ENCODE measurements around the gene TPST1.
"Not testable (repeated sequence)": the region's sequence is repeated elsewhere in the genome, so short reads cannot be mapped to it uniquely, and the experiment has no call there.

Gene TPST1

DNA sequence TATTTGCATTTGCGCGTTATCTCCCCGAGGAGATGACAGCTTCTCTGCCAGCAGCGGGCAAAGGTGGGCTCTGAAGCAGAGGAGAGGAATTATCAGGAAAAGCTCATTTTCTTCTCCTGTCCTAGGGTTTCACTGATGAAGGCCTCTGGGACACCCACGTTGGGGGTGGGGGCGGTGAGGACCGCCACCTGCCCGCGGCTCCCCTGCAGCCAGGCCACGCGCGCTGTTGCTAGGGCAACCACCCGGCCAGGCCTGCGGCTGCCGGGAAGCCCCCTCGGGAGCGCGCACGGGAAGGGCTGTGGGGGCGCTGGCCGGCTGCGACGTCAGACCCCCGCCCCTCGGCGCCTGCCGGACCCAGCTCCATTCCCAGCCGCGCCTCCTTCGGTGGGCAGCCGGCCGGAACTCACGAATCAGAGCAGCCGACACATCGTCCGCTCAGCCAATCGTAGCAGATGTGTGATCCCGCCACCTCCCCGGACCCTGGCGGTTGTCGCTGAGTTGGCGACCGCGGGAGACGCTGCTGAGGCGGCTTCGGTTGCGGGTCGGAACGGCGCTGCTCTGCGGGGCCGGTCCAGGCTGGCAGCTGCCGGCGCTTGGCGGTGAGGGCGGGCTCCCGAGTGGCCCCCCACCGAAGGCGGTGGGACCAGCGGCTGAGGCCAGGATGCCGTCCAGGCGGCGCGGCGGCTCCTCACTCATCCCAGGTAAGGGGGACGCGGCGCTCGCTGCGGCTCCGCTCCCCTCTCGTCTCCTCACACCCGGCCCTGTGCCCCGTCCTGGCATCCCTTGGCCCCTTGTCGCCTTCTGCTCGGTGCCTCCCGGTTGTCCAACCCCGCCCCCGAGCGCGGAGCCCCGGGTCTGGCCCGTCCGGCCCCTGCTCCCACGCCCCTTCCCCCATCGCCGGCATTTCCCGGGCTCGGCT, at the start of gene TPST1:
Gene TPST1 (plus strand): TSS at position 513 of the 919 bp plus-strand sequence. CDS start 35,092 bp downstream, outside the sequence.
- peak; percentile 87 to 92 for DNase-seq

DNA sequence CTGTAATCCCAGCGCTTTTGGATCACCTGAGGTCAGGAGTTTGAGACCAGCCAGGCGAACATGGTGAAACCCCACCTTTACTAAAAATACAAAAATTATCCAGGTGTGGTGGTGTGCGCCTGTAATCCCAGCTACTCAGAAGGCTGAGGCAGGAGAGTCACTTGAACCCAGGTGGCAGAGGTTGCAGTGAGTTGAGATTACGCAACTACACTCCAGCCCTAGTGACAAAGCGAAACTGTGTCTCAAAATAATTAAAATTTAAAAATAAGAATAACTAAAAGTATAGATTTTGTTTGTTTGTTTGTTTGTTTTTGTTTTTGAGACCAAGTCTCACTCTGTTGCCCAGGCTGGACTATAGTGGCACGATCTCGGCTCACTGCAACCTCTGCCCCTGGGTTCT, 49.1 kb upstream of the TPST1 start:
- not testable (repeated sequence) for DNase-seq

- no peak for DNase-seq
These were observed 48.1 kb upstream of the TPST1 start for GRCh38 chr7:66157060-66157459.

GRCh38 chr7:66162622-66163021, 42.5 kb upstream of the TPST1 start:
- no peak for DNase-seq

DNA sequence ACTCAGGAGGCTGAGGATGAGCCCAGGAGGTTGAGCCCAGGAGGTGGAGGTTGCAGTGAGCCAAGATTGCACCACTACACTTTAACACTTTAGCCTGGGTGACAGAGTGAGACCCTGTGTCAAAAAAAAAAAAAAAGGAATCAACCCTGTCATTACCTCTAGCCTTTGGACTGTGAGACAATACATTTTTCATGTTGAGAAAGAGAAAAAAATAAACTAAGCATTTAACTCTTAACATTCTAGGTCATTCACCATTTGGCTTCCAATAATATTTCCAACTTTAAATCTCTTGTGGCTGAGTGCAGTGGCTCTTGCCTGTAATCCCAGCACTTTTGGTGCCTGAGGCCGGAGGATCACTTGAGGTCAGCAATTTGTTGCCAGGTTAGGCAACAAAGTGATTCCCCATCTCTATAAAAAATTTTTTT, 41.9 kb upstream of the TPST1 start:
- DNase-seq, result no peak

GRCh38 chr7:66164356-66164755, 40.8 kb upstream of the TPST1 start:
- no peak for DNase-seq

DNA sequence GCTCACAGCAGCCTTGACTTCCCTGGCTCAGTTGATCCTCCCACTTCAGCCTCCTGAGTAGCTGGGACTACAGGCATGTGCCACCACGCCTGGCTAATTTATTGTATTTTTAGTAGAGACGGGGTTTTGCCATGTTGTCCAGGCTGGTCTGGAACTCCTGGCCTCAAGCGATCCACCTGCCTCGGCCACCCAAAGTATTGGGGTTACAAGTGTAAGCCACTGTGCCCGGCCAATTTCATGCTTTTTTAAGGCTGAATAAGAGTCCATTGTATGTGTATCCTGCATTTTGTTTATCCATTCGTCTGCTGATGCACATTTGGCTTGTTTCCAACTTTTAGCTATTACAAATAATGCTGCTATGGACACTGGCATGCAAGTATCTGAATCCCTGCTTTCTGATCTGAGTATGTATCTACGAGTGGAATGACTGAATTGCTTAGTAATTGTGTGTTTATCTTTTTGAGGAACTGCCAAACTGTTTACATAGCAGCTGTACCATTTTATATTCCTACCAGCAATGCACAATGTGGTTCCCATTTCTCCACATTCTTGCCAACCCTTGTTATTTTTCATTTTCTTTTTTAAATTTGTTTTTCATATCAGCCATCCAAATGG, 37.3 kb upstream of the TPST1 start:
- DNase-seq, result no peak

- no peak for DNase-seq
These were observed 35.5 kb upstream of the TPST1 start for GRCh38 chr7:66169616-66170015.

DNA sequence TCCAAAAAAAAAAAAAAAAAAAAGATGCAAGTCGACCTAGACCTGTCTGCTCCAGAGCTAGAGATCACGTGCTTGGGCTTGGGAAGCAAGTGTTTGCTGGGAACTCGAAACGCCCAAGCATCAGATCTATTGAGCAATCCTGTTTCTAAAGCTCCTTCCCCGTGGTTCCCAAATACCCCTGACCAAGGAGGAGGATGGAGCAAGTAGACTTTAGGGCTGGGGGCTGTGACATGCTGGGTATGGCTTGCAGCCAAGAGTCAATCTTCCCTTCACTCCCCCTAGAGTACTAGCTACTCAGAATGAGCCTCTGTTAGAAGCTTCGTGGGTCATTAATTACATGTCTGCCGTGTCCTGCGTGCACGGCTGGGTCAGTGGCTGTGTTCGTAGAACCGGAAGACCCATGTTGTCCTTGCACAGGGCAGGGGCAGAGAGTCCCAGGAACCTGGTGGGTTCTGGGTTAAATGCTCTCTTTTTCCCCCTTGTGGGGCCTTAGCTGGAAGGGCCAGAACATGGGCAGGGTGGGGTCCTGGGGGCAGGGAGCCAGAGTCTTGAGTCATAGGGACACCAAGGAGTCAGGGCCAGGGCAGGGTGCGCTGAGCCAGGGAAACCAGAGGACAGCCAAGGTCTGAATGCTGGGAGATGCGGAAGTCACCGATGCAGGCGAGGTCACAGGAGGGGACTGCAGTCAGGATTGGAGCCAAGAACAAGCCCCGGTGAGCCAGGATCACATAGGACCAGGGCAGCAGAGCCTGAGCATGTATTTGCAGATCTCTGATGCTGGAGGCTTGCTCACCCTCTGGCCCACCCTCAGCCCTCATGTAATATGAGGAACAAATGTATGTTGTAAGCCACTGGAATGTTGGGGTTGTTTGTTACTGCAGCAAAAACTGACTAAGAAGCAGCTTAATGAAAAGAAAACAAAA, 34.6 kb upstream of the TPST1 start:
- no peak for DNase-seq

DNA sequence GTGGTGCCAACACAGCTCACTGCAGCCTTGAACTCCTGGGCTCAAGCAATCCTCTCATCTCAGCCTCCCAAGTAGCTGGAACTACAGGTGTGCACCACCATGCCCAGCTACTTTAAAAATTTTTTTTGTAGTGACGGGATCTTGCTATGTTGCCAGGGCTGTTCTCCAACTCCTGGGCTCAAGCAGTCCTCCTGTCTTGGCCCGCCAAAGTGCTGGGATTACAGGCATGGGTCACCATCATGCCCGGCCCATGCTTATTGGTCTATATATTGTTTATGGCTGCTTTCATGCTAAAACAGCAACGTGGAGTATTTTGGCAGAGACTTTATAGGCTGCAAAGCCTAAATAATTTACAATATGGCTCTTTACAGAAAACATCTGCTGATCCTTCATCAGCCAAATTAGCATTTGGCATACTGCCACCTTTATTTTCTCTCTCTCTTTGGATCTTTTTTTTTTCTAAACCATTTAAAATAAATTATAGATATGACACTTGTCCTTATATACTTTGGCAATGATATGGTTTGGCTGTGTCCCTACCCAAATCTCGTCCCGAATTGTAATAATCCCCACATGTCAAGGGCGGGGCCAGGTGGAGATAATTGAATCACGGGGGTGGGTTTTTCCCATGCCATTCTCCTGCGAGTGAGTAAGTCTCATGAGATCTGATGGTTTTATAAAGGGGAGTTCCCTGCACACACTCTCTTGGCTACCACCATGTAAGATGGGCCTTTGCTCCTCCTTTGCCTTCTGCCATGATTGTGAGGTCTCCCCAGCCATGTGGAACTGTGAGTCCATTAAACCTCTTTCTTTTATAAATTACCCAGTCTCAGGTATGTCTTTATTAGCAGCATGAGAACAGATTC, 32.4 kb upstream of the TPST1 start:
- DNase-seq, result not testable (repeated sequence)

DNA sequence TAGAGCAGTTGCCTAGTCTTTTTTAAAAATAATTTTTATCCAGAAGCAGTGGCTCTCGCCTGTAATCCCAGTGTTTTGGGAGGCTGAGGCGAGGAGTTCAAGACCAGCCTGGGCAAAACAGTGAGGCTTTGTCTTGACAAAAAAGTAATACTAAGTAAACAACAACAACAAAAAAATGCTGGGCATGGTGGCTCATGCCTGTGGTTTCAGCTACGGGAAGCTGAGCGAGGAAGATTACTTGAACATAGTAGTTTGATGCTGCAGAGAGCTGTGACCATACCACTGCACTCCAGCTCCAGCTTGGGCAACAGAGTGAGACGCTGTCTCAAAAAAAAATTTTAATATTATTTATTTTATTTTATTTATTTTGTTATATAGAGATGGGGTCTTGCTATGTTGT, 31.3 kb upstream of the TPST1 start:
- DNase-seq, result no peak

DNA sequence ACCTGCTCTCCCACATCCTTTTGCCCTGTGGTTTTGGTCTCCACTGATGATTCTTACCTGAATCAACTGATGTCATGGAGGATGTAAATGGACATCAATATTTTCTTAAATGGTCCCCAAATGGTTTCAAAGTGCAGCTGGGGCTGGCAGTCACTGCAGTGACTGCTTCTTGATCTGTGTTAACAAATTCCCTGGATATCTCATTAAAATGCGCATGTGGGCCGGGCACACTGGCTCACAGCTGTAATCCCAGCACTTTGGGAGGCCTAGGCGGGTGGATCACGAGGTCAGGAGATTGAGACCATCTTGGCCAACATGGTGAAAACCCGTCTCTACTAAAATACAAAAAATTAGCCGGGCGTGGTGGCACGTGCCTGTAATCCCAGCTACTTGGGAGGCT, 30.1 kb upstream of the TPST1 start:
- not testable (repeated sequence) for DNase-seq

- DNase-seq, result no peak
These were observed 28.2 kb upstream of the TPST1 start for GRCh38 chr7:66176914-66177313.

DNA sequence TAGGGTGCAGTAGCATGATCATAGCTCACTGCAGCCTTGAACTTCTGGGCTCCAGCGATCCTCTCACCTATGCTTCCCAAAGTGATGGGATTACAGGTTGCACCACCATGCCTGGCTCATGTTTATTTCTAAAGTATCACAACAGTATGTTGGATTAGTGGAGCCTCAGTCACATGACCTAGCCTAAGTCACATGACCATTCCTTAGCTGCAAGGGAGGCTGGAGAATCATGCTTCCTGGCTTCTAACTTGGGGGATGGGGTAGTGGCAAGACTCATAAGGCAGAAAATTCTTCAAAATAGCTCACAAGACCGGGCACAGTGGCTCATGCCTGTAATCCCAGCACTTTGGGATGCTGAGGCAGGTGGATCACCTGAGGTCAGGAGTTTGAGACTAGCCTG, 26.9 kb upstream of the TPST1 start:
- no peak for DNase-seq

- no peak for DNase-seq
These were observed 23.8 kb upstream of the TPST1 start for GRCh38 chr7:66181329-66181728.

GRCh38 chr7:66181845-66182244, 23.3 kb upstream of the TPST1 start:
- DNase-seq, result no peak

DNA sequence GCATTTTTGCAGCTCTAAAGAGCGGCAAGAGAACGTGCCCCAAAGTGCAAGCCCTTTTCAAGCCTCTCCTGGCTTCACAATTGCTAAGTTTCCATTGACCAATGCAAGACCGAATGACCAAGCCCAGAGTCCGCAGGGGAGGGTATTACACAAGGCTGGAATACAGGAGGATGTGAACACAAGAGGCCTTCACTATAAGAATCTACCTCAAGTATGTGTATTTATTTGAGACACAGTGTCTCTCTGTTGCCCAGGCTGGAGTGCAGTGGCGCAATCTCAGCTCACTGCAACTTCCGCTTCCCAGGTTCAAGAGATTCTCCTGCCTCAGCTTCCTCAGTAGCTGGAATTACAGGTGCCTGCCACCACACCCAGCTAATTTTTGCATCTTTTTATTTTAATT, 22.2 kb upstream of the TPST1 start:
- no peak for DNase-seq

- DNase-seq, result no peak
These were observed 21.4 kb upstream of the TPST1 start for GRCh38 chr7:66183700-66184099.

- no peak for DNase-seq
These were observed 19.4 kb upstream of the TPST1 start for GRCh38 chr7:66185680-66186187.

DNA sequence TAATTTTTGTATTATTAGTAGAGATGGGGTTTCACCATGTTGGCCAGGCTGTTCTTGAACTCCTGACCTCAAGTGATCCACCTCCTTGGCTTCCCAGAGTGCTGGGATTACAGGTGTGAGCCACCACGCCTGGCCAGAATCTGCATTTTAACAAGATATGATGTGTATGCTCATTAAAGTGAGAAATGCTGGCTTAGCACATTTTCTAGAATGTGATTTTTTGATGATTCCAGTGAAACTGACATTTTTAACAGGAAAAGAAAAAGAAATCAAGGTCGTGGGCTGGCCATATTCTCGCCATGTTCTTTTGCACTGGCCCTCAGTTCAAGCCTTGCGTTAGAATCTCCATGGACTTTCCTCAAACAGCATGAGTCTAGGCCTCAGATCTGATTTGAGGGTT, 18.1 kb upstream of the TPST1 start:
- no peak for DNase-seq

DNA sequence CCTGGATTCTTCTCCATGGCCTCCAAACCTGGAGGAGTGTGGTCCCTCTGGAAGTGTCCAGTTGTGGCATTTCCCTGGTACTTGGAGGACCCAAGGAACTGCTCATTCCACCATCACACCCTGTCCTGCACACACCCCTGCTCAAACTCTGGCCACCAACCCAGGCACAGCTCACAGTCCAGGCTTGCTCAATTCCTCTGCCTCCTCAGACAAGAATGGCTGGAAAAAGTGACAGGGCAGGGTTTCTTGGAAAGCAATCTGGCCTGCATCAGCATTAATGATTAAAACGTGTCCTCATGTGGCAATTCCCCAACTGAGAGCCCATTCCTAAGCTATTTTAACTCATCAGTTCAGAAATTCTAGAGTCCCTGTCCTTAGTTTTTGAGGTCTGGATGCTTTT, 17.2 kb upstream of the TPST1 start:
- no peak for DNase-seq

- DNase-seq, result no peak
These were observed 16.5 kb upstream of the TPST1 start for GRCh38 chr7:66188645-66189044.

Measured in activated T-cell treated with anti-CD3 and anti-CD28 coated beads, Interleukin-2, amount 50 U/mL, for 48 hours (primary cell).